AG08395 (cell line): ENCODE data around the gene FLYWCH2.
A peak's percentile ranks its signal among the peaks of the same experiment; 100 is the strongest.

ENCODE experiments used
- DNase-seq: peaks from one replicate; pipeline ENCODE4 v3.0.0; 2012; ENCODE audit warnings: mixed read lengths, low spot score

FLYWCH2 gene

DNA sequence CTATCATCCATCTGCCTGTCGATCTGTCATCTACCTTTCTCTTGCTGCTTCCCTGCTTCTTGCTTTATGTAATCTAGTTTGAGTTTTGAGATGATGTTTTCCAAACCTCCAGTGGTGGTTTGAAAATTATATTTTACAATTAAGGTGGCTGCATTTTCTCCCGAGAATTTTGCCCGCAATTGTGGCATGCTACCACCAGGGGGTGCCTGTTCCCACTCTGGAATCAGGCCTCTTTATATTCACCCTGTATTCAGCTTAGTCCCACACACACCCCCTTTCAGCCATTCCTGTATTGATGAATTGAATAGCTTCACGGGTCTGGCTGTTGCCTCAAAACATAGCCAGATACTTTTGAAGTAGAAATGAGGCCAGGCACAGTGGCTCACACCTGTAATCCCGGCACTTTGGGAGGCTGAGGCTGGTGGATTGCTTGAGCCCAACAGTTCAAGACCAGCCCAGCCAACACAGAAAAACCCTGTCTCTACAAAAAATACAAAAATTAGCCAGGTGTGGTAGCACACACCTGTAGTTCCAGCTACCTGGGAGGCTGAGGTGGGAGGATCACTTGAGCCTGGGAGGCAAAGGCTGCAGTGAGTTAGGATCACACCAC is 28.2 kb upstream of the FLYWCH2 start:
- DNase-seq, result no peak

DNA sequence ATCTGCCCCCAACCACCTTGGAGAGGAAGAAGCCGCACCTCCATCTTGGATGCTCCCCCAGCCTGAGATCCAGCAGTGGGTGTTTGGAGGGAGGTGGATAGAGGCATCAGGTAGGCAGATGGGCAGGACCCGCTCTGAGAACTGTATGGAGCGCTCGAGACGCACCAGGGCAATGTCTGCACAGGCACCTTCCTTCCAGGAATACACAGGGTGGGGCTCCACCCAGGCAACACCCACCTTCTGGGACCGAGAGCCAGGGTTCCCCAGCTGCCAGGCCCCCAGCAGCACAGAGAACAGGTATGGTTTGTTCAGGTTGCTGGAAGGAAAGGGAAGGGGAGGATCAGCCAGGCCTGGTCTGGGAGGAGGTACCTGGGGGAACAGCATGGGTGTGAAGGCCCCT is 27.5 kb upstream of the FLYWCH2 start:
- no peak for DNase-seq

DNA sequence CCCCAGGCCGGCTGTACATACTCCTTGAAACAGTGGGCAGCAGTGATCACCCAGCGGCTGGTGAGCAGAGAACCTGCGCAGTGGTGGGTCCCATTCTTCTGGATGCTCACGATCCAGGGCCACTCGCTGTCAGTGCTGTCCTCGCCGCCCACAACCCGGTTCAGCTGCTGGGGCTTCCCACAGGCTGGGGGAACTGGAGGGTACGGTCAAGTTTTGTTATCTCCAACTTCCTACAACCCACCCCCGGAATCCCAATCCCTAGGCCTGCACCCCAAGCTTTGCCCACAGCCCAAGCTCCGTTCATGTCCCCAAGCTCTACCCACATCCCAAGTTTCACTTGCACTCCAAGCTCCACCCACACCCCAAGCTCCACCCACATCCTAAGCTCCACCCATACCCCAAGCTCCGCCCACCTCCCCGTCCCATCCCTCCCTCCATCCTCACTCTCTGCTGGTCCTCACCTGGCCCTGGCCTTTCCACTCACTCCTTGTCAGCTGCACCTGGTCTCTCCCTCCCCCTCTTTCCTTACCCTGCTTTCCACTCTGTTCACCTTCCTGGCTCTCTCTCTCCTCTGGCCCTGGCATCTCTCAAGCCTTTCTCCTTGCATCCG is 26.8 kb upstream of the FLYWCH2 start:
- DNase-seq, result no peak

DNA sequence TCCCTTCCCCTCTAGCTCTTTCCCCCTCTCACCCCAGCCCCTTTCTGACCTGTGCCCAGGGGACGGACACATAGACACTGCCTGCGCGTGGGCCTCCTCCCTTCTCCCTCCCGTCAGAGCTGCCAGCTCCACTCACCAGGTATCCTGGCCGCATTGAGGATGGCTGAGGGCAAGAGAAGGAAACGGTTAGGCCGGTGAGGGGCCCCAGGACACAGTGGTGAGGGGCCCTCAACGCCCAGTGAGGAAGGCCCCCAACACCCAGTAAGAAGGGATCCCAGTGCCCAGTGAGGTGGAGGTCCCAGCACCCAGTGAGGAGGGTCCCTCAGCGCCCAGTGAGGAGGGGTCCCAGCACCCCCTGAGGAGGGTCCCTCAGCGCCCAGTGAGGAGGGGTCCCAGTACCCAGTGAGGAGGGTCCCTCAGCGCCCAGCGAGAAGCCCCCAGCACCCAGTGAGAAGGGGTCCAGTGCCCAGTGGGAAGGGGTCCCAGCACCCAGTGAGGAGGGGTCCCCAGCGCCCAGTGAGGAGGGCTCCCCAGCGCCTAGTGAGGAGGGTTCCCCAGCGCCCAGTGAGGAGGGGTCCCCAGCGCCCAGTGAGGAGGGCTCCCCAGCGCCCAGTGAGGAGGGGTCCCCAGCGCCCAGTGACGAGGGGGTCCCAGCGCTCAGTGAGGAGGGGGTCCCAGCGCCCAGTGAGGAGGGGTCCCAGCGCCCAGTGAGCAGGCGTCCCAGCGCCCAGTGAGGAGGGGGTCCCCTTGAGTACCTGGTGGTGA is 26.1 kb upstream of the FLYWCH2 start:
- no peak for DNase-seq

DNA sequence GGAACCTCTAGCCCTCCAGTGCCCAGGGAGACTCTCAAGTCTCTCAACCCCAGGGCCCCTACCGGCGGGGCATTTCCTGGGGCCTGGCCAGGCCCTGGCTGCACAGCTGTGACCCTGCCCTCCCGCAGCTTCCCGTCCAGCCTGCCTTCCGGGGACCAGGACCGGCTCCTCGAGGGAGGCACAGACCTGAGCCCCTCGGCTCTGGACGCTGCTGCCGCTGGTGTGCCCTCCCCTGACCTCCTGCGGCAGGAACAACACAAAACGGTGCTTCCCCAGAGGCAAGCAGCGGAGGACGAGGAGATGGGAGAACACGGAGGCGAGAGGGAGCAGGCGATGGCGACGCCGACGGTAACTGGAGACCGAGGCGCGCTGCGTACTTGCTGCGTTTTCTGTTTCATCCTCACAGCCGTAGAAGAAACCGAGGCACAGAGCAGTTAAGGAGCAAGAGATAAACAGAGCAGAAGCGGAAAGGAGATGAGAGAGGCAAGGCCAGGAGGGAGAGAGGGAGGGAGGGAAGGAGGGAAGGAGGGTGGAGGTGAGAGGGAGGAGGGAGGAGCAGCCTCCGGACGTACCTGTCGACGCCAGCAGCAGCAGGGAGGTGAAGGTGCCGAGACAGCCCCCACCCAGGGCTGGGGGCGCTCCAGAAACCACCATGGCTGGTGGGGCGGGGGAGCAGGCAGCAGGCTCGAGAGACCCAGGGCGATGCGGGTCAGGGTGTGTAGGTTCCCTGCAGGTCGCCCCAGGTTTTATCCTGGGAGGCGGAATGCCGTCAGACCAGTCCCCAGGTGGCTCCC is 25.4 kb upstream of the FLYWCH2 start, which contains the start of gene PRSS22:
PRSS22 (minus strand) TSS at position 720 of the 794 bp plus-strand sequence; CDS start at position 654, 66 bp downstream.
- DNase-seq, result no peak

DNA sequence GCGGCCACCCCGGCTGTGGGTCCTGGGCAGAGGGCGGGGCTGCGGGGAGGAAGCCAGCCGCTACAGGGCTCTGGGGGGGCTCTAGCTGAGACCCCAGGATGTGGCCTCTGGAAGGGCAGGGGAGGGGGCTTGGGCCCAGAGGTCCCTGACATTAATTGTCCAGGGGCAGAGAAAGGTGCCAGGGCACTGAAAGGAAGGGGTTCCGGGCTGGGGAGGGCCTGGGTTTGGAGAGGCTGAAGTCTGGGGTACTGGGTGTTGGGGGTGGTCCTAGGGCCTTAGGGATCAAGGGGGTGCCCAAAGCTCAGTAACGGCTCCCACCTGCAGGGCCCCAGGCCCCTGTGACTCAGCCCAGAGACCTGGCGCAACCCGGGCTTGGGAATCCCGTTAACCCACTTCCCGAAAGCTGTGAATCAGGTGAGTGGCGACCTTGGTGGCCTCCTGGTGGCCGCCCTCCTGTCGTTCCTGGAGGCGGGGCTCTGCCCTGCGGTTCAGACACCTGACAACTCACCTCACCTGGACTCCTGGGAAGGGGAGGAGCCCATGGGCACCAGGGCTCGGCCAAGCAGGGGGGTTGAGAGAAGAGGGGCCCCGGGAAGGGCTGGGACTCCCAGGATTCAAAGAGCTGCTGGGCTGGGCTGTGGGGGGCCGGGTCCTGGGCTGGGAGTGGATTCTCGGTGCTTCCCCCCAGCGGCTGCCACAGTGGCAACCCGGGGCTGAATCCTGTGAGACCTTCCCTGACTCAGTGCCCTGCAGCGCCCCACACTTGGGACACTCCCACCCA is 24.6 kb upstream of the FLYWCH2 start:
- DNase-seq, result no peak

DNA sequence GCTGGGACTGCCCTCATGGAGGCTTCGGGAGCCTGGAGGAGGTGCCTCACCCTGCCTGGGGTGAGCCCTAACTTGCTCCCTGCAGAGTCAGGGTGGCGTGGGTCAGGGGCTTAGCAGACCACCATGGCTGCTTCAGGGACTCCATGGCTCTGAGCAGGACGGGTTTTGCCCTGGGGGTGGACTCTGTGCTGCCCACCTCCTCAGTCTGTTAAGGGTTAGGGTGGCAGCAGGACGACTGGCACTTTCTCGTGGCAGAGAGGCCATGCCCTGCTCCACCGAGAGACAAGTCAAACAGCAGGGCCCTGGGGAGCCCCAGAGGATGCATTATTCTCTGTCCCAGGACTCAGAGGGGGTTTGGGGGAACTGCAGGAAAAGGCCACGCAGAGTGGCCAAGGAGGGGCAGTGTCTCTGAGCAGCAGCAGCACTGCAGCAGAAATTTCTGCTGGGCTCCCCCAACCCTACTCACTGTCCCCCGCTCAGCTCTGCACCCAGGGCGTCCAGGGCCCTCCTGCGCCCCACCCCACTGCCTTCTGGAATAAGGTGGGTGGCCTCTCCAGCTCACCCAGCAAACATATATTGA is 23.2 kb upstream of the FLYWCH2 start:
- no peak for DNase-seq

DNA sequence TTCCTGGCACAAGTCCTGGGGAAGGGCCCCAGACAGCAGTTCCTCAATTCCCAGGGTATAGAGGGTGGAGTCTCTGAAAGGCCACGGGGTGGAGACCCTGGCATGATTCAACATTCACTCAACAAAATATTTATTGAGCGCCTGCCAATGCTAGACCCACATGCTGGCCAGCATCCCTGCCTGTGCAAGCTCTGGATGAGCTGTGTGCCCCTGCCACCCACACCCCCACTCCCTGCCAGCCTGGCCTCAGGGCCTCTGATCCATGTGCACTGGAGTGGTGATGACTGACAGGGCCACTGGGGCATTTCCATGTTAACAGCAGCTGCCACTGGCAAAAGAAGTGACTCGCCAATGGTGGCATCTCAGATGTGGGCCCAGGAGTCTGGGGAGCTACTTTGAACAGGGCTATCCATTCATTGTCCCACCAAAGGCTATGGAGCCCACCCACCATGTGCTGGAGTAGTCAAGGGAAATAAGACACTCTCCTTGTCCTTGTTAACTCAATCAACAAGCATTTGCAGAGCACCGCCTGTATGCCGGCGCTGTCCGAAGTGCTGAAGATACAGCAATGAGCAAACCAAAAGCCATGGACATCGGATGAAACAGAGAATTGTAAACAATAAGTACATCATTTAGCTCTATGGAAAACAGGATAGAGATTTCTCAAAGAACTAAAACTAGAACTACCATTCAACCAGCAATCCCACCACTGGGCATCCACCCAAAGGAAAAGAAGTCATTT is 22.0 kb upstream of the FLYWCH2 start:
- DNase-seq, result no peak

DNA sequence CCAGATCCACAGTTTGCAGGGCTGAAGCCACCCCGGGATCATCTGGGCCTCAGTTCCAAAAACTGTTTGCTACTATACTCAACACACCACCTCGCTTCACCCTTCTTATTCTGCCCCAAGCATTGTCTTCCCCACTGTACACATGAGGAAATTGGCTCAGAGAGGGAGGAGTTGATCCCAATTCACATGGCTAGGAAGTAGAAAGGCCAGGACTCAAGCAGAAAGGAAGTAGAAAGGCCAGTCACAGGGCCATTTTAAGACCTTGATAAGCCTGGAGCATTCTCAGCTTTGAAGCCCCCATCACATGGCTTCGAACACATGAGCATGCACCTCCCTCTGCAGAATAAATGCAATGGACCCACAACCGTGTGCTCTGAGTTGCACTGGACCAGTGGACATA is 17.4 kb upstream of the FLYWCH2 start:
- DNase-seq, result no peak

DNA sequence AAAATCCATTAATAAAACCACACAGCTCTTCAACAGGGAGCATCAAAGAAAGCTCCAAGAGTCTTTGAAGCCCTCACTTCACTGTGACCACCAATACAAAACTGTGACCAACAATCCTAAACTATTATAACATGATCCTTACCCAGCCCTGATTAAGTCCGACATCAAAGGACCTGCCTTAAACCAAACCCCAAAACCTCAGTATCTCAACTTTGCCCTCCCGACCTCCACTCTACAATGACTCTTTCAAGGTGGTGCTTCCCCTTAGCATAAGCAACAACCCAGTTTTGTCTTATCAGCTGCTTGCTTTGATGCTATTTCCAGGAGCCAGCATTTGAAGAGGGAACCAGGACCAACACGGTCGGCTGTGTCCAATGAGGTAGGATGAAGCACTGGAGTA is 16.6 kb upstream of the FLYWCH2 start:
- DNase-seq, result no peak

DNA sequence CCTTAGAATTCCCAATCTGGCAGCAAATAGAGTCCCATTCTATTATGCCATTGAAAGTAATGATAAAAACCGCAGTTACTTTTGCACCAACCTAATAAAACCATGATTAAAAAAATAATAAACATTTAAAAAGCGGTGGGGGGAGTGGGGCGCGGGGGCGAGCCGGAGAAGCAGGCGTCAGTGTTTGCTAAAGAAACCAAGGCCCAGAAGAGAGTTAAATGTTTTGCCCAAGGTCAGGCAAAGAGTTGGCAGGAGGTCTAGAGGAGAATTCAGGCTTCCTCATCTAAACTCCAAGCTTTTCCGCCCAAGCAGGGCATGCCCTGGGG is 15.4 kb upstream of the FLYWCH2 start:
- no peak for DNase-seq

DNA sequence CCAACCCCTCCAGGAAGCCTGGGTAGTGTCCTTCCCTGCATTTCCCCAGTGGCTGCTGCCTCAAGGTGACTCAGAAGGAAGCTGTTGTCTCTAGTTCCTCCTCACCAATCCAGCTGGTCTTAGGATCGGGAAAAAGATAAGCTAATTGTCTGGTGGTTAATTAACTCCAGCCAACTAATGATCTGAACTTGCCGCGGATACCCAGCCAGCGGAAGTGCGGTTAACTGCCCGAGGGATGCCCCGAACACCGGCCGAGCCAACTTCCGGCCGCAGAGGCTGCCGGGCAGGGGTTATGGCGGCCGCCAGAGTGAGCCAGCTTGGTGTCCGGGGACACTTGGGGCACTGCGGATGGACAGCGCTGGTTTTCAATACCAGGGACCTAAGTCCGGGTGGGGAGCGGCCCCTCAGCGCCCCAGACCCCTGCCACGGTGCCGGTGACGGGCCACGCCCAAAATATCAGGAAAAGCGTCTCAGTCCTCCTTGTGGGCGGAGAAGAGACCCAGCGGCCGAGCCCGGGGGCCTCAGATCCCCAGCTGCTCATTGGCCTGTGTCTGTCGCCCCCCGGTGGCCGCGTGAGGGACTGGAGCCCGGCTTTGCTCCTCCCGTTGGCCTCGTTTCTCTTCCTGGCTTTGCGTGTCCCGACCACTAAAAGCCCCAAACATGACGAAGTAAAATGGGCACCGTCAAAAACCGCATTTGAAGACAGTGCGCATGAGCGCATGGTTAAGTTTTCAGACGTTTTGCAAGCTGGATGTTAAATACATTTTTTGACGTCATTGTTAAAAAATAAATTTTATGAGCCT is 14.8 kb upstream of the FLYWCH2 start:
- DNase-seq, result peak; percentile 97

DNA sequence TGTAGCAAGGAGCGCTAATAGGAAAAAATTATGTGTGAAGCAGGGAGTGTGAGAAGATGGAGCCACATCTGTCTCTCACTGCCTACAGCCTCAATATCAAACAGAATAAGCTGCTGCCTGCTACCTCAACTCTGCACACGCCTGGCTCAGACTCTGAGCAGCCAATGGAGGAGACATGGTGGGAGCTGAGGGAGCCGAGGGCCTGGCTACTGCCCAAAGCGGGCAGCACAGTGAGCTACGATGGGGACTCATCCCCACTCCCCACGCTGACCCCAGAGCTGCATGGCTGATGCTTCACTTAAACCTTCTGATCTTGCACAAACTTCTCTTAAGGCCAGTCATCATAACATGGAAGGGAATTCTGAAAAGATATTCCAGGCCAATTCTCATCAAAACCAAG is 11.1 kb upstream of the FLYWCH2 start:
- no peak for DNase-seq

DNA sequence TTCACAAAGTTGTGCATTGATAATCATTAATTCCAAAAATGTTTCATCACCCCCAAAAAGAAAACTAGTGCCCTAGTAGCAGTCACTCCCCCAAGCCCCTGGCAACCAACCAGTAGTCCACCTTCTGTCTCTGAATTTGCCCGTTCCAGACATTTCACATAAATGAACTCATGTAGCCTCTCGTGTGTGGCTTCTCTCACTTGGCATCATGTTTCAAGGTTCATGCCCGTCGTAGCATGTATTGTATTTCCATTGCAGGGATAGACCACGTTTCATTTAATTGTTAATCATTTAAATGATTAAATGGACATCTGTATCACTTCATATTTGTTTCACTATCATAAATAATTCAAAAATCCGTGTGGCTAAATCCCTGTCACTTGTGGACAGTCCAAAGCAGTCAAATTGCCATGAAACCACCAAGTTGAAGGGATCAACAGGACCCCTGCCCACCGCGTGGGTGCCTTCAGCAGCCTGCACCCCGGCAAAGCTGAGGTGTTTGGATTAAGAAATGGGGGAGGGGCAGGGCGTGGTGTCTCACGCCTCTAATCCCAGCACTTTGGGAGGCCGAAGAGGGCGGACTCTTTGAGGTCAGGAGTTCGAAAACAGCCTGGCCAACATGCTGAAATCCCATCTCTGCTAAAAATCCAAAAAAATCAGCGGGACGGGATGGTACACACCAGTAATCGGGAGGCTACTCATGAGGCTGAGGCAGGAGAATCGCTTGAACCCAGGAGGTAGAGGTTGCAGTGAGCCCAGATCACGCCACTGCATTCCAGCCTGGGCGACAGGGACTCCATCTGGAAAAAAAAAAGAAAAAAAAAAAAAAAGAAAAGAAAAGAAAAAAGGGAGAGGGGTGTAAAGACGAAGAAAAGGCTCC is 8.7 kb upstream of the FLYWCH2 start:
- no peak for DNase-seq

DNA sequence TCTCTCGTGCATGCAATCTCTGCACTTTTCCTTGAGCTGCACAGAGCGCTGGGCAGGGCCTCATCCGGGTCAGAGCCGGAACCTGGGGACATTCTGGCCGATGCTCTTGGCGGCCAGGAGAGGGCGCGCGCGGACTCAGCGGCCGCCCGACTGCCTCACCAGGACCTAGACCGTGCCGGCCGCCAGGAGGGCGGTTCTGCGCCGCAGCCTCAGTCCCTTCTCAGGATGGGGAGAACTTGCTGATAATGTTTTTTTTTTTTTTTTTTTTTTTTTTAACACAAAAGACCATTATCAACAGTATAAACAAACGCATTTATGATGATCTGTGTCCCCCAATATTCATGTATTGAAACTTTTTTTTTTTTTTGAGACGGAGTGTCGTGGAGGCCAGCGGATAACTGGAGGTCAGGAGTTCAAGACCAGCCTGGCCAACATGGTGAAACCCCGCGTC is 8.1 kb upstream of the FLYWCH2 start:
- peak; percentile 78 for DNase-seq

DNA sequence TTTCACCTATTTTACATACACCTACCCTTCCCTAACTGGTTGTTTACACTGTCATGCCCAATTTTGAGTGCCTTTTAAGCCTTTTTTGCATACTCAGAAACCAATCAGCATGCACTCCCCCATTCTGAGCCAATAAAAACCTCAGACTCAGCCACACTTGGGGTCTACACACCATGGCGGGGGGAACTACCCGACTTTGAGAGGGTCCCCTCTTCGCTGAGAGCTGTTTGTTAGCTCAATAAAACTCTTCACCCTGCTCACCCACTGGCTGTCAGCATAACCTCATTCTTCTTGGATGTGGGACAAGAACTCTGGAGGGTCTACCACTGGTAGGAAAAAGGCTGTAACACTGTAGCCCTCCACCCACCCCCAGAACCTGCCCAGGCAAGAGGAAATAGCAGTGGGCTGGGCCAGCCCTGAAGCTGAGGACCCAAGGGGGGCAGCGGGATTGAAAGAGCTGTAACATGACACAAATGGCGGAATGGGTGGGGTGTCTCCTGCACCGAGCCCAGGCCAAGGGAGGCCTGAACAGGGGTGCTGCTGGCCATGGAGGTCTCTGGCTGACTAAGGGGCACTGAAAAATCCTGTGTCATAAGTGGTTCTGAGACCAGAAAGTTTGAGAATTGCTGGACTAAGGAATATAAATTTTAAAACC is 3.0 kb upstream of the FLYWCH2 start:
- DNase-seq, result no peak

DNA sequence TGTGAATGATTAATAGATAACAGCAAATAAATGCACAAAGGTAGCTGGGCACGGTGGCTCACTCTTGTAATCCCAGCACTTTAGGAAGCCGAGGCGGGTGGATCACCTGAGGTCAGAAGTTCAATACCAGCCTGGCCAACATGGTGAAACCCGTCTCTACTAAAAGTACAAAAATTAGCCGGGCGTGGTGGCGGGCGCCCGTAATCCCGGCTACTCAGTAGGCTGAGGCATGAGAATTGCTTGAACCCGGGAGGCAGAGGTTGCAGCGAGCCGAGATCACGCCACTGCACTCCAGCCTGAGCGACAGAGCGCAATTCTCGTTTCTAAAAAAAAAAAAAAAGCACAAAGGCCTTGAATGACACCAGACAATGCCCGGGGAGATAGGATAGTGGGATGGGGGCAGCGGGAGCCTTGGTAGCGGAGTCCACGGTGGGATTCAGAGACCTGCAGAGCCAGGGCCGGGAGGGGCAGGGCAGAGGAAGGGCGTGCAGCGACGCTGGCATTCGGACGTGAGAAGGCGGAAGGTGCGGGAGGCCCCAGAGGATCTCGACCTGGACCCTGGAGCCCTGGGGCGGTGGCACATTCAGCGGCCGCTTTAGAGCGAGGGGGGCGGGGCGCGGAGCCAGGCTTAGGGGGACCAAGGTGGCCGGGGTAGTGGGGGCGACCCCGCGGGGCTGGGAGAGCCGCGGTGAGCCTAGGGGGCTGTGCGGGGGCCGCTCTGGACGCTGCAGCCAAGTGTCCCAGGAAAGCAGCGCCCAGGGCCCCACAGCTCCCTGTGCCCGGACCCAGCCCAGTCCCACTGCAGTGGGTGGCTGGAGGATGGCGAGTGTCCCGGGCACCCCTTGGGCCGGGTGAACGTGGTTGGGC is 999 bp upstream of the FLYWCH2 start:
- DNase-seq, result no peak
